KMS-11 (cell line): ENCODE data around the gene PCDHGC4.

ENCODE experiments used
- H2AFZ ChIP-seq: fragments of 200-600 bp; sonication (generic); 2 replicates; pipeline ENCODE4 v1.6.1; 2016; ENCODE audit warnings: antibody characterized with exemption, mixed run types, low read depth
- H3K27ac ChIP-seq: fragments of 200-600 bp; sonication (generic); 2 replicates; pipeline ENCODE4 v1.6.1; 2016; ENCODE audit warnings: mild to moderate bottlenecking, mixed run types
- H3K27me3 ChIP-seq: fragments of 200-600 bp; sonication (generic); 2 replicates; pipeline ENCODE4 v1.6.1; 2017; ENCODE audit warnings: mild to moderate bottlenecking, low read depth, mixed run types, moderate library complexity; ENCODE audit not compliant: insufficient read depth
- H3K36me3 ChIP-seq: fragments of 200-600 bp; sonication (generic); 2 replicates; pipeline ENCODE4 v1.6.1; 2017; ENCODE audit warnings: mild to moderate bottlenecking, mixed run types; ENCODE audit not compliant: insufficient read depth
- H3K4me1 ChIP-seq: fragments of 200-600 bp; sonication (generic); 2 replicates; pipeline ENCODE4 v1.6.1; 2016; ENCODE audit warnings: mild to moderate bottlenecking, low read depth, mixed run types; ENCODE audit not compliant: poor library complexity, severe bottlenecking
- H3K4me2 ChIP-seq: fragments of 200-600 bp; sonication (generic); 2 replicates; pipeline ENCODE4 v1.7.0; 2016; ENCODE audit warnings: mild to moderate bottlenecking, mixed run types
- H3K4me3 ChIP-seq: fragments of 200-600 bp; sonication (generic); IDR thresholded peaks from 2 replicates; pipeline ENCODE4 v1.6.1; 2017; ENCODE audit warnings: low read depth, low read length, mixed read lengths; ENCODE audit not compliant: insufficient read depth
- H3K79me2 ChIP-seq: fragments of 200-600 bp; sonication (generic); 2 replicates; pipeline ENCODE4 v1.6.1; 2016; ENCODE audit warnings: low read depth, mixed run types; ENCODE audit not compliant: insufficient read depth
- H3K9ac ChIP-seq: fragments of 200-600 bp; sonication (generic); 2 replicates; pipeline ENCODE4 v1.6.1; 2016; ENCODE audit warnings: mild to moderate bottlenecking, mixed run types
- H4K20me1 ChIP-seq: fragments of 200-600 bp; sonication (generic); 2 replicates; pipeline ENCODE4 v1.6.1; 2016; ENCODE audit warnings: mild to moderate bottlenecking, mixed run types; ENCODE audit not compliant: insufficient read depth
- CTCF ChIP-seq: fragments of 200-600 bp; sonication (generic); conservative IDR thresholded peaks from 2 replicates; pipeline ENCODE4 v1.6.1; 2017; ENCODE audit warnings: low read depth, mild to moderate bottlenecking, antibody characterized with exemption, low read length, moderate library complexity, mixed read lengths

Gene PCDHGC4

GRCh38 chr5:141525653-141526052 is 40.8 kb downstream of the PCDHGC4 start:
- no peak overlapping the region for H3K4me2 ChIP-seq
- no peaks in the 10 kb centered on the region for H3K36me3 ChIP-seq
- no peak for TF ChIP-seq CTCF
- H4K20me1 ChIP-seq, result no peaks in the 10 kb centered on the region
- H3K4me3 ChIP-seq, result no peak overlapping the region
- no peak overlapping the region for H2AFZ ChIP-seq
- no peak overlapping the region for H3K9ac ChIP-seq
- H3K27me3 ChIP-seq, result no peaks in the 10 kb centered on the region
- peaks cover 6% of the 10 kb centered on the region for H3K4me1 ChIP-seq
- H3K27ac ChIP-seq, result no peak overlapping the region
- H3K79me2 ChIP-seq, result no peaks in the 10 kb centered on the region

GRCh38 chr5:141527426-141527825 is 42.6 kb downstream of the PCDHGC4 start:
- no peak overlapping the region for H3K4me2 ChIP-seq
- no peak overlapping the region for H2AFZ ChIP-seq

GRCh38 chr5:141528291-141528984 is 43.6 kb downstream of the PCDHGC4 start:
- Histone ChIP-seq H3K27me3 (no peaks in the 10 kb centered on the region), H3K4me2 (no peak overlapping the region), H3K4me3 (no peak overlapping the region), H3K36me3 (no peaks in the 10 kb centered on the region; the same call in 1 of the 2 replicates), H2AFZ (no peak overlapping the region), H3K9ac (no peak overlapping the region), H4K20me1 (no peaks in the 10 kb centered on the region), H3K79me2 (no peaks in the 10 kb centered on the region), H3K27ac (no peak overlapping the region), H3K4me1 (peaks cover 6% of the 10 kb centered on the region)
- no peak for TF ChIP-seq CTCF

More at GRCh38 chr5:141527426-141527825, 42.6 kb downstream of the PCDHGC4 start:
- no peak for TF ChIP-seq CTCF
- no peaks in the 10 kb centered on the region for H3K27me3 ChIP-seq
- H3K9ac ChIP-seq, result no peak overlapping the region
- H3K4me3 ChIP-seq, result no peak overlapping the region
- H3K4me1 ChIP-seq, result peaks cover 6% of the 10 kb centered on the region
- H3K27ac ChIP-seq, result no peak overlapping the region
- H3K79me2 ChIP-seq, result no peaks in the 10 kb centered on the region
- H3K36me3 ChIP-seq, result no peaks in the 10 kb centered on the region
- no peaks in the 10 kb centered on the region for H4K20me1 ChIP-seq

- H3K4me1 ChIP-seq, result peaks cover 6% of the 10 kb centered on the region
- no peak overlapping the region for H3K4me3 ChIP-seq
- H3K9ac ChIP-seq, result no peak overlapping the region
- no peak for TF ChIP-seq CTCF
- H3K27ac ChIP-seq, result no peak overlapping the region
- no peaks in the 10 kb centered on the region for H4K20me1 ChIP-seq
- no peak overlapping the region for H3K4me2 ChIP-seq
- H3K27me3 ChIP-seq, result no peaks in the 10 kb centered on the region
- no peak overlapping the region for H2AFZ ChIP-seq
- H3K36me3 ChIP-seq, result peaks cover 2% of the 10 kb centered on the region; the same call in 1 of the 2 replicates
- no peaks in the 10 kb centered on the region for H3K79me2 ChIP-seq
These were observed 44.2 kb downstream of the PCDHGC4 start for GRCh38 chr5:141529002-141529401.
